ENCODE measurements around the gene SMIM35.

Gene SMIM35

GRCh38 chr11:117997823-117998579 lies 88.8 kb downstream of the SMIM35 start:
- Histone ChIP-seq H3K36me3 (ENCODE audit: insufficient read depth, low read length) (no peaks in the 10 kb centered on the region), H3K9ac (ENCODE audit: low read depth, low read length) (no peak overlapping the region), H3K9me3 (ENCODE audit: control insufficient read depth, insufficient read depth, low read length) (no peaks in the 10 kb centered on the region), H3K4me1 (ENCODE audit: insufficient read depth, low read length) (peaks cover 9% of the 10 kb centered on the region)

- H3K9ac ChIP-seq (ENCODE audit: low read depth, low read length), result no peak overlapping the region
- no peaks in the 10 kb centered on the region for H3K9me3 ChIP-seq (ENCODE audit: control insufficient read depth, insufficient read depth, low read length)
- H3K36me3 ChIP-seq (ENCODE audit: insufficient read depth, low read length), result no peaks in the 10 kb centered on the region
- peaks cover 3% of the 10 kb centered on the region; the same call in 1 of the 2 replicates for H3K4me1 ChIP-seq (ENCODE audit: insufficient read depth, low read length)
These were observed 89.4 kb downstream of the SMIM35 start for GRCh38 chr11:117997406-117997805.

GRCh38 chr11:117996058-117996457 lies 90.7 kb downstream of the SMIM35 start:
- H3K4me1 ChIP-seq (ENCODE audit: insufficient read depth, low read length), result no peaks in the 10 kb centered on the region
- no peak overlapping the region for H3K9ac ChIP-seq (ENCODE audit: low read depth, low read length)
- H3K36me3 ChIP-seq (ENCODE audit: insufficient read depth, low read length), result no peaks in the 10 kb centered on the region
- H3K9me3 ChIP-seq (ENCODE audit: control insufficient read depth, insufficient read depth, low read length), result no peaks in the 10 kb centered on the region

- Histone ChIP-seq H3K36me3 (ENCODE audit: insufficient read depth, low read length) (no peaks in the 10 kb centered on the region), H3K9ac (ENCODE audit: low read depth, low read length) (no peak overlapping the region), H3K9me3 (ENCODE audit: control insufficient read depth, insufficient read depth, low read length) (no peaks in the 10 kb centered on the region), H3K4me1 (ENCODE audit: insufficient read depth, low read length) (no peaks in the 10 kb centered on the region)
These were observed 91.3 kb downstream of the SMIM35 start for GRCh38 chr11:117995472-117995871.

GRCh38 chr11:117993988-117994745 lies 92.6 kb downstream of the SMIM35 start:
- H3K9me3 ChIP-seq (ENCODE audit: control insufficient read depth, insufficient read depth, low read length), result no peaks in the 10 kb centered on the region
- H3K36me3 ChIP-seq (ENCODE audit: insufficient read depth, low read length), result no peaks in the 10 kb centered on the region
- H3K9ac ChIP-seq (ENCODE audit: low read depth, low read length), result no peak overlapping the region
- H3K4me1 ChIP-seq (ENCODE audit: insufficient read depth, low read length), result no peaks in the 10 kb centered on the region

GRCh38 chr11:117992620-117993019 lies 94.1 kb downstream of the SMIM35 start:
- Histone ChIP-seq H3K9me3 (ENCODE audit: control insufficient read depth, insufficient read depth, low read length) (no peaks in the 10 kb centered on the region), H3K36me3 (ENCODE audit: insufficient read depth, low read length) (no peaks in the 10 kb centered on the region), H3K9ac (ENCODE audit: low read depth, low read length) (no peak overlapping the region), H3K4me1 (ENCODE audit: insufficient read depth, low read length) (no peaks in the 10 kb centered on the region; the same call in 1 of the 2 replicates)

- Histone ChIP-seq H3K9ac (ENCODE audit: low read depth, low read length) (no peak overlapping the region), H3K4me1 (ENCODE audit: insufficient read depth, low read length) (no peaks in the 10 kb centered on the region; the same call in 1 of the 2 replicates), H3K36me3 (ENCODE audit: insufficient read depth, low read length) (no peaks in the 10 kb centered on the region), H3K9me3 (ENCODE audit: control insufficient read depth, insufficient read depth, low read length) (no peaks in the 10 kb centered on the region)
These were observed 94.6 kb downstream of the SMIM35 start for GRCh38 chr11:117992136-117992535.

- Histone ChIP-seq H3K9me3 (ENCODE audit: control insufficient read depth, insufficient read depth, low read length) (no peaks in the 10 kb centered on the region), H3K9ac (ENCODE audit: low read depth, low read length) (no peak overlapping the region), H3K36me3 (ENCODE audit: insufficient read depth, low read length) (no peaks in the 10 kb centered on the region), H3K4me1 (ENCODE audit: insufficient read depth, low read length) (no peaks in the 10 kb centered on the region; the same call in 1 of the 2 replicates)
These were observed 97.2 kb downstream of the SMIM35 start for GRCh38 chr11:117989351-117990102.

GRCh38 chr11:117986981-117987574 lies 99.7 kb downstream of the SMIM35 start:
- no peak overlapping the region for H3K9ac ChIP-seq (ENCODE audit: low read depth, low read length)
- H3K9me3 ChIP-seq (ENCODE audit: control insufficient read depth, insufficient read depth, low read length), result no peaks in the 10 kb centered on the region
- no peaks in the 10 kb centered on the region; the same call in 1 of the 2 replicates for H3K4me1 ChIP-seq (ENCODE audit: insufficient read depth, low read length)
- no peaks in the 10 kb centered on the region for H3K36me3 ChIP-seq (ENCODE audit: insufficient read depth, low read length)

- H3K4me1 ChIP-seq (ENCODE audit: insufficient read depth, low read length), result no peaks in the 10 kb centered on the region; the same call in 1 of the 2 replicates
- H3K36me3 ChIP-seq (ENCODE audit: insufficient read depth, low read length), result no peaks in the 10 kb centered on the region
- peak within 1 kb of the TSS; percentile 79 for H3K9ac ChIP-seq (ENCODE audit: low read depth, low read length)
- H3K9me3 ChIP-seq (ENCODE audit: control insufficient read depth, insufficient read depth, low read length), result no peaks in the 10 kb centered on the region
These were observed 100.5 kb downstream of the SMIM35 start, which contains the start of gene IL10RA for GRCh38 chr11:117985953-117986887. IL10RA (plus strand) TSS chr11:117986394; CDS start chr11:117986468, 74 bp downstream.

GRCh38 chr11:117984476-117984875 lies 102.3 kb downstream of the SMIM35 start:
- Histone ChIP-seq H3K9ac (ENCODE audit: low read depth, low read length) (no peak overlapping the region), H3K36me3 (ENCODE audit: insufficient read depth, low read length) (no peaks in the 10 kb centered on the region), H3K4me1 (ENCODE audit: insufficient read depth, low read length) (no peaks in the 10 kb centered on the region; the same call in 1 of the 2 replicates), H3K9me3 (ENCODE audit: control insufficient read depth, insufficient read depth, low read length) (no peaks in the 10 kb centered on the region)

- no peaks in the 10 kb centered on the region for H3K9me3 ChIP-seq (ENCODE audit: control insufficient read depth, insufficient read depth, low read length)
- no peaks in the 10 kb centered on the region for H3K36me3 ChIP-seq (ENCODE audit: insufficient read depth, low read length)
- no peaks in the 10 kb centered on the region; the same call in 1 of the 2 replicates for H3K4me1 ChIP-seq (ENCODE audit: insufficient read depth, low read length)
- H3K9ac ChIP-seq (ENCODE audit: low read depth, low read length), result no peak overlapping the region
These were observed 103.6 kb downstream of the SMIM35 start for GRCh38 chr11:117983163-117983475.

GRCh38 chr11:117980720-117981119 lies 106.0 kb downstream of the SMIM35 start:
- Histone ChIP-seq H3K9me3 (ENCODE audit: control insufficient read depth, insufficient read depth, low read length) (no peaks in the 10 kb centered on the region), H3K36me3 (ENCODE audit: insufficient read depth, low read length) (no peaks in the 10 kb centered on the region), H3K9ac (ENCODE audit: low read depth, low read length) (no peak overlapping the region), H3K4me1 (ENCODE audit: insufficient read depth, low read length) (no peaks in the 10 kb centered on the region; the same call in 1 of the 2 replicates)
